Neural cell (in vitro differentiated cells): ENCODE results near the gene DNM3. TPM values are rescaled to one million over a fixed set of nuclear protein-coding genes. Genes with fewer than 3 reads are reported as not detected.

ENCODE experiments used
- H2AFZ ChIP-seq: fragments of 200-600, 300-800 bp; sonication (generic), shearing (Covaris generic); 2 replicates; pipeline ENCODE4 v1.6.0; 2014; ENCODE audit warnings: low read depth, mild to moderate bottlenecking, antibody characterized with exemption, low read length, moderate library complexity
- H3F3A ChIP-seq: fragments of 200-600 bp; shearing (Covaris generic); 2 replicates; pipeline ENCODE4 v1.6.1; 2016; ENCODE audit warnings: mild to moderate bottlenecking, moderate library complexity, mixed read lengths, antibody characterized with exemption, low read length; ENCODE audit not compliant: insufficient read depth, poor library complexity, severe bottlenecking
- H3K27ac ChIP-seq: fragments of 200-600, 300-800 bp; sonication (generic), shearing (Covaris generic); 2 replicates; pipeline ENCODE4 v1.5.1; 2014; ENCODE audit warnings: mild to moderate bottlenecking, low read length, moderate library complexity
- H3K27me3 ChIP-seq: fragments of 300-800, 200-600 bp; sonication (generic), shearing (Covaris generic); 2 replicates; pipeline ENCODE4 v1.6.0; 2014; ENCODE audit warnings: mild to moderate bottlenecking, low read depth, low read length, moderate library complexity; ENCODE audit not compliant: insufficient read depth
- H3K36me3 ChIP-seq: fragments of 300-800, 200-600 bp; sonication (generic), shearing (Covaris generic); 2 replicates; pipeline ENCODE4 v1.5.1; 2014; ENCODE audit warnings: mild to moderate bottlenecking, antibody characterized with exemption, low read length, moderate library complexity; ENCODE audit not compliant: insufficient read depth
- H3K4me2 ChIP-seq: fragments of 300-800, 200-600 bp; sonication (generic), shearing (Covaris generic); 2 replicates; pipeline ENCODE4 v1.6.0; 2014; ENCODE audit warnings: mild to moderate bottlenecking, low read length
- H3K4me3 ChIP-seq: fragments of 300-800, 200-600 bp; sonication (generic), shearing (Covaris generic); 2 replicates; pipeline ENCODE4 v1.5.1; 2014; ENCODE audit warnings: mild to moderate bottlenecking, low read length, moderate library complexity
- H3K79me2 ChIP-seq: fragments of 200-600 bp; shearing (Covaris generic); replicated peaks from 2 replicates; pipeline ENCODE4 v1.6.0; 2014; ENCODE audit warnings: mild to moderate bottlenecking, low read length, moderate library complexity; ENCODE audit not compliant: insufficient read depth
- H3K9ac ChIP-seq: fragments of 300-800, 200-600 bp; sonication (generic), shearing (Covaris generic); 2 replicates; pipeline ENCODE4 v1.6.1; 2016; ENCODE audit warnings: mild to moderate bottlenecking, low read length, mixed read lengths
- H3K9me2 ChIP-seq: fragments of 200-600 bp; shearing (Covaris generic); 2 replicates; pipeline ENCODE4 v1.6.1; 2016; ENCODE audit warnings: mild to moderate bottlenecking, low read length, mixed read lengths; ENCODE audit not compliant: insufficient read depth
- H3K9me3 ChIP-seq: fragments of 200-600, 300-800 bp; sonication (generic), shearing (Covaris generic); 2 replicates; pipeline ENCODE4 v1.6.1; 2016; ENCODE audit warnings: mild to moderate bottlenecking, mixed run types, low read length, moderate library complexity, mixed read lengths
- H4K20me1 ChIP-seq: fragments of 200-600 bp; shearing (Covaris generic); 2 replicates; pipeline ENCODE4 v1.6.1; 2016; ENCODE audit warnings: mild to moderate bottlenecking, mixed run types; ENCODE audit not compliant: insufficient read depth
- CTCF ChIP-seq: fragments of 450-650 bp; IDR thresholded peaks from 2 replicates; pipeline ENCODE4 v1.5.1; 2014; ENCODE audit warnings: antibody characterized with exemption, mild to moderate bottlenecking, moderate library complexity; ENCODE audit not compliant: poor library complexity, severe bottlenecking
- EP300 ChIP-seq: fragments of 450-650 bp; conservative IDR thresholded peaks from 2 replicates; pipeline ENCODE4 v1.6.1; 2014; ENCODE audit warnings: antibody characterized with exemption, mild to moderate bottlenecking, moderate library complexity; ENCODE audit not compliant: poor library complexity, severe bottlenecking
- EZH2 ChIP-seq: fragments of 200-600, 300-800 bp; shearing (Covaris generic), sonication (generic); IDR thresholded peaks from 2 replicates; pipeline ENCODE4 v1.6.1; 2014; ENCODE audit warnings: antibody characterized with exemption, low read length, borderline replicate concordance, mild to moderate bottlenecking; ENCODE audit not compliant: insufficient read depth, poor library complexity, severe bottlenecking
- MXI1 ChIP-seq: fragments of 450-650 bp; conservative IDR thresholded peaks from 2 replicates; pipeline ENCODE4 v1.6.1; 2014; ENCODE audit warnings: antibody characterized with exemption, mild to moderate bottlenecking; ENCODE audit not compliant: poor library complexity, severe bottlenecking
- REST ChIP-seq: IDR thresholded peaks from 2 replicates; pipeline ENCODE4 v1.6.1; 2012; ENCODE audit warnings: borderline replicate concordance
- SMC3 ChIP-seq: fragments of 450-650 bp; conservative IDR thresholded peaks from 2 replicates; pipeline ENCODE4 v1.6.1; 2014; ENCODE audit warnings: antibody characterized with exemption, mild to moderate bottlenecking, moderate library complexity; ENCODE audit not compliant: poor library complexity
- TAF1 ChIP-seq: IDR thresholded peaks from 2 replicates; pipeline ENCODE4 v1.6.1; 2012; ENCODE audit warnings: low read depth
- polyA plus RNA-seq: library from polyadenylated mRNA; depleted of rRNA; stranded (reverse); fragments of >200 nt; gene quantifications from 2 replicates; pipeline ENCODE4 v1.2.3, GENCODE V29; 2014

DNM3 gene
- polyA plus RNA-seq, 1 donor from 2014 or later = 37.1 TPM

- Histone ChIP-seq H3K79me2 (no peaks in the 10 kb centered on the region), H3K9me2 (no peaks in the 10 kb centered on the region), H3K36me3 (no peaks in the 10 kb centered on the region), H2AFZ (no peak overlapping the region), H3K9me3 (no peaks in the 10 kb centered on the region), H3F3A (no peaks in the 10 kb centered on the region), H3K4me3 (no peak overlapping the region), H4K20me1 (no peaks in the 10 kb centered on the region), H3K27me3 (no peaks in the 10 kb centered on the region), H3K27ac (no peak overlapping the region), H3K9ac (no peak overlapping the region), H3K4me2 (no peak overlapping the region)
- no peak for TF ChIP-seq CTCF
- TF ChIP-seq SMC3 = no peak
- TF ChIP-seq REST = no peak
- TF ChIP-seq EP300 = no peak
- no peak for TF ChIP-seq MXI1
- no peak for TF ChIP-seq EZH2
These were observed 482.8 kb downstream of the DNM3 start for GRCh38 chr1:172324086-172324485.

GRCh38 chr1:172324761-172325160 is 483.5 kb downstream of the DNM3 start:
- Histone ChIP-seq H3K4me2 (no peak overlapping the region), H3K9me3 (no peaks in the 10 kb centered on the region), H3K27ac (no peak overlapping the region), H3F3A (no peaks in the 10 kb centered on the region), H3K36me3 (no peaks in the 10 kb centered on the region), H3K9ac (no peak overlapping the region), H3K9me2 (no peaks in the 10 kb centered on the region), H3K27me3 (no peaks in the 10 kb centered on the region), H3K4me3 (no peak overlapping the region), H2AFZ (no peak overlapping the region), H3K79me2 (no peaks in the 10 kb centered on the region), H4K20me1 (no peaks in the 10 kb centered on the region)
- TF ChIP-seq EZH2 (no peak), CTCF (no peak), TAF1 (no peak), EP300 (no peak), MXI1 (no peak)
